Measurements from ENCODE around the gene JMJD4.

- TF ChIP-seq CTCF (conservative IDR thresholded peaks at IDR 0.05; ENCODE audit: low read depth, low read length) (no peak), EZH2 (IDR thresholded peaks at IDR 0.05; ENCODE audit: borderline replicate concordance, low read depth, low read length, poor library complexity, severe bottlenecking) (no peak)
Measured at GRCh38 chr1:227709451-227709850, 25.7 kb downstream of the JMJD4 start.
